GM12865 (cell line): ENCODE measurements around the gene ADAMTS12.

Source experiments
- DNase-seq: peaks from one replicate; pipeline ENCODE4 v3.0.0; 2010; ENCODE audit warnings: low read depth
- H3K4me3 ChIP-seq: 2 replicates; pipeline ENCODE4 v1.5.1; 2011; ENCODE audit warnings: mild to moderate bottlenecking, low read depth, low read length, control low read depth
- CTCF ChIP-seq: IDR thresholded peaks from 2 replicates; pipeline ENCODE4 v1.5.1; 2011; ENCODE audit warnings: low read length, control low read depth, low read depth, inconsistent platforms; ENCODE audit not compliant: insufficient read depth; ENCODE audit errors: missing control alignments

ADAMTS12 gene

DNA sequence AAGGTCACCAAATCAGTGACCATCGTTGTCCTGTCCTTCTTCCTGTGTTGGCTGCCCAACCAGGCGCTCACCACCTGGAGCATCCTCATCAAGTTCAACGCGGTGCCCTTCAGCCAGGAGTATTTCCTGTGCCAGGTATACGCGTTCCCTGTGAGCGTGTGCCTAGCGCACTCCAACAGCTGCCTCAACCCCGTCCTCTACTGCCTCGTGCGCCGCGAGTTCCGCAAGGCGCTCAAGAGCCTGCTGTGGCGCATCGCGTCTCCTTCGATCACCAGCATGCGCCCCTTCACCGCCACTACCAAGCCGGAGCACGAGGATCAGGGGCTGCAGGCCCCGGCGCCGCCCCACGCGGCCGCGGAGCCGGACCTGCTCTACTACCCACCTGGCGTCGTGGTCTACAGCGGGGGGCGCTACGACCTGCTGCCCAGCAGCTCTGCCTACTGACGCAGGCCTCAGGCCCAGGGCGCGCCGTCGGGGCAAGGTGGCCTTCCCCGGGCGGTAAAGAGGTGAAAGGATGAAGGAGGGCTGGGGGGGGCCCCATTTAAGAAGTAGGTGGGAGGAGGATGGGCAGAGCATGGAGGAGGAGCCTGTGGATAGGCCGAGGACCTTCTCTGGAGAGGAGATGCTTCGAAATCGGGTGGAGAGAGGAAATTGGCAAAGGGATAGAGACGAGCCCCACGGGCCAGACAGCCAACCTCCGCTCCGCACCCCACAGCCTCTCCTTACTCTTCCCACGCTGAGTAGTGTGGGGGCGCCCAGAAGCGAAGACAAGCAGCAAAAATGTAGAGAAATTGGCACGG lies 46.1 kb upstream of the ADAMTS12 start:
- DNase-seq, result no peak
- H3K4me3 ChIP-seq, result no peak overlapping the region
- TF ChIP-seq CTCF, result no peak

GRCh38 chr5:33937017-33937706 lies 45.4 kb upstream of the ADAMTS12 start:
- H3K4me3 ChIP-seq, result no peak overlapping the region
- no peak for TF ChIP-seq CTCF
- no peak for DNase-seq

DNA sequence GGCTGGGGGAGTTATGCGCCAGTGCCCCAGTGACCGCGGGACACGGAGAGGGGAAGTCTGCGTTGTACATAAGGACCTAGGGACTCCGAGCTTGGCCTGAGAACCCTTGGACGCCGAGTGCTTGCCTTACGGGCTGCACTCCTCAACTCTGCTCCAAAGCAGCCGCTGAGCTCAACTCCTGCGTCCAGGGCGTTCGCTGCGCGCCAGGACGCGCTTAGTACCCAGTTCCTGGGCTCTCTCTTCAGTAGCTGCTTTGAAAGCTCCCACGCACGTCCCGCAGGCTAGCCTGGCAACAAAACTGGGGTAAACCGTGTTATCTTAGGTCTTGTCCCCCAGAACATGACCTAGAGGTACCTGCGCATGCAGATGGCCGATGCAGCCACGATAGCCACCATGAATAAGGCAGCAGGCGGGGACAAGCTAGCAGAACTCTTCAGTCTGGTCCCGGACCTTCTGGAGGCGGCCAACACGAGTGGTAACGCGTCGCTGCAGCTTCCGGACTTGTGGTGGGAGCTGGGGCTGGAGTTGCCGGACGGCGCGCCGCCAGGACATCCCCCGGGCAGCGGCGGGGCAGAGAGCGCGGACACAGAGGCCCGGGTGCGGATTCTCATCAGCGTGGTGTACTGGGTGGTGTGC lies 44.7 kb upstream of the ADAMTS12 start, which contains the start of gene RXFP3:
RXFP3 (plus strand) TSS at position 6 of the 636 bp plus-strand sequence; CDS start at position 361, 355 bp downstream.
- no peak within 1 kb of the TSS; the same call in 1 of the 2 replicates for H3K4me3 ChIP-seq
- TF ChIP-seq CTCF, result no peak
- DNase-seq, result no peak

- DNase-seq, result peak; percentile 69
- no peak overlapping the region; the same call in 1 of the 2 replicates for H3K4me3 ChIP-seq
- peak; percentile 24 for TF ChIP-seq CTCF
These were observed 44.2 kb upstream of the ADAMTS12 start for GRCh38 chr5:33936004-33936380.

- no peak overlapping the region for H3K4me3 ChIP-seq
- no peak for TF ChIP-seq CTCF
- DNase-seq, result peak; percentile 15
These were observed 42.4 kb upstream of the ADAMTS12 start for GRCh38 chr5:33934176-33934575.

DNA sequence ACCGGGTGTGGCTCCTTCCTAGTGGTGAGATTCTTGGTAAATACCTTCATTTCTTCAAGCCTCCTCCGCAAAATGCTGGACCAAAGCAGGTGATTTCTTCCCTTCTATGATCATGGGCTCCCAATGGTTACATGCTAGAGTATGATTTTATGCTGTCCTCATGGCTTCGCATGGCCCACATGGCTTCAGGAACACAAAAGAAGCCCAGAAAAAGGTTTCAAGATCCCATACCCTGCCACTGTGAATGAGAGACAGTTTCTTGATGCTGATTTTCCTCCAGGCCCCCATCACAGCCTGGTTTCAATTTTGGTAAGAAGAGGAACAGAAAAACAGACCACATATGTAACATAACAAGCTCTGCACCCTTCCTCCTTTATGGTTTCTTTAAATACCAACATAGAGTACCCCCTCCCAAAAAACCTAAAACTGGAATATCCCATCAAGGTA lies 42.0 kb upstream of the ADAMTS12 start:
- no peak overlapping the region for H3K4me3 ChIP-seq
- peak; percentile 89 for DNase-seq
- TF ChIP-seq CTCF, result no peak
